SK-N-SH (cell line): ENCODE results near the gene CXCL17.

Source experiments
- CTCF ChIP-seq: fragments of 200-600 bp; sonication (generic); IDR thresholded peaks from 2 replicates; pipeline ENCODE4 v1.6.1; 2017; ENCODE audit warnings: antibody characterized with exemption, mild to moderate bottlenecking, moderate library complexity
- GABPA ChIP-seq: IDR thresholded peaks from 2 replicates; pipeline ENCODE4 v1.4.0; 2012; ENCODE audit warnings: low read depth, mild to moderate bottlenecking
- JUND ChIP-seq: IDR thresholded peaks from 2 replicates; pipeline ENCODE4 v1.4.0; 2012
- SMC3 ChIP-seq: IDR thresholded peaks from 2 replicates; pipeline ENCODE4 v1.6.1; 2012; ENCODE audit warnings: low read depth, low read length, improper control_type of control experiment
- YY1 ChIP-seq: IDR thresholded peaks from 2 replicates; pipeline ENCODE4 v1.4.0; 2012; ENCODE audit warnings: low read depth, mild to moderate bottlenecking
- TF ChIP-seq, protein P1 (sequence below): IDR thresholded peaks from 2 replicates; pipeline ENCODE4 v1.4.0; 2012; ENCODE audit warnings: low read depth, borderline replicate concordance

DNA sequence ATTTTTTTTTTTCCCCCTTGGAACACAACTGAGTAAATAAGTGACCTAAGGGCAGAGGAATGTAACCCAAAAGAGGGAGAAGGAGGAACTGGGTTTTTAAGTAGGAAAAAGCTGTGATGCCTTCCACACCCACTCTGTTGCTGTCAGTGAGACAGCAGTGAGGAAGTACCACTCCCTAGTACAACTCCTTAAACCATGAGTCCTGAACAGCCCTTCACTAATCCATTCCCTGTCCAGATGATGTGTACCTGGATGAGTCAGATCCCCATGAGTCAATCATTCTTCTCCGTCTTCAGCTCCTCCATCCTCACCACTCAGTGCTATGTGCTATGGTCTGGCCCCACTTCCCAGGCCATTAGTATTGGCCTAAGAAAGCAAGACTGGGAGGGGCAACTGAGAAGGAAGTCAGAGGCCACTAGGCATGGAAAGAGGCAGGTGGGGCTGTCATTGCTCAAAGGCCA is 12.9 kb upstream of the CXCL17 start:
- TF ChIP-seq CTCF, result no peak
- TF ChIP-seq JUND, result no peak
- no peak for TF ChIP-seq GABPA
- no peak for TF ChIP-seq YY1
- no peak for TF ChIP-seq SMC3
- TF ChIP-seq, protein P1, sequence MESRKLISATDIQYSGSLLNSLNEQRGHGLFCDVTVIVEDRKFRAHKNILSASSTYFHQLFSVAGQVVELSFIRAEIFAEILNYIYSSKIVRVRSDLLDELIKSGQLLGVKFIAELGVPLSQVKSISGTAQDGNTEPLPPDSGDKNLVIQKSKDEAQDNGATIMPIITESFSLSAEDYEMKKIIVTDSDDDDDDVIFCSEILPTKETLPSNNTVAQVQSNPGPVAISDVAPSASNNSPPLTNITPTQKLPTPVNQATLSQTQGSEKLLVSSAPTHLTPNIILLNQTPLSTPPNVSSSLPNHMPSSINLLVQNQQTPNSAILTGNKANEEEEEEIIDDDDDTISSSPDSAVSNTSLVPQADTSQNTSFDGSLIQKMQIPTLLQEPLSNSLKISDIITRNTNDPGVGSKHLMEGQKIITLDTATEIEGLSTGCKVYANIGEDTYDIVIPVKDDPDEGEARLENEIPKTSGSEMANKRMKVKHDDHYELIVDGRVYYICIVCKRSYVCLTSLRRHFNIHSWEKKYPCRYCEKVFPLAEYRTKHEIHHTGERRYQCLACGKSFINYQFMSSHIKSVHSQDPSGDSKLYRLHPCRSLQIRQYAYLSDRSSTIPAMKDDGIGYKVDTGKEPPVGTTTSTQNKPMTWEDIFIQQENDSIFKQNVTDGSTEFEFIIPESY, result no peak
